Pons (tissue), 1 donor: ENCODE measurements around the gene SHISA9.
"Not testable (repeated sequence)": the region's sequence is repeated elsewhere in the genome, so short reads cannot be mapped to it uniquely, and the experiment has no call there.

Experiments
- DNase-seq: peaks from one replicate; pipeline ENCODE4 v3.0.0-alpha.2; 2016; ENCODE audit warnings: low spot score

SHISA9 gene

DNA sequence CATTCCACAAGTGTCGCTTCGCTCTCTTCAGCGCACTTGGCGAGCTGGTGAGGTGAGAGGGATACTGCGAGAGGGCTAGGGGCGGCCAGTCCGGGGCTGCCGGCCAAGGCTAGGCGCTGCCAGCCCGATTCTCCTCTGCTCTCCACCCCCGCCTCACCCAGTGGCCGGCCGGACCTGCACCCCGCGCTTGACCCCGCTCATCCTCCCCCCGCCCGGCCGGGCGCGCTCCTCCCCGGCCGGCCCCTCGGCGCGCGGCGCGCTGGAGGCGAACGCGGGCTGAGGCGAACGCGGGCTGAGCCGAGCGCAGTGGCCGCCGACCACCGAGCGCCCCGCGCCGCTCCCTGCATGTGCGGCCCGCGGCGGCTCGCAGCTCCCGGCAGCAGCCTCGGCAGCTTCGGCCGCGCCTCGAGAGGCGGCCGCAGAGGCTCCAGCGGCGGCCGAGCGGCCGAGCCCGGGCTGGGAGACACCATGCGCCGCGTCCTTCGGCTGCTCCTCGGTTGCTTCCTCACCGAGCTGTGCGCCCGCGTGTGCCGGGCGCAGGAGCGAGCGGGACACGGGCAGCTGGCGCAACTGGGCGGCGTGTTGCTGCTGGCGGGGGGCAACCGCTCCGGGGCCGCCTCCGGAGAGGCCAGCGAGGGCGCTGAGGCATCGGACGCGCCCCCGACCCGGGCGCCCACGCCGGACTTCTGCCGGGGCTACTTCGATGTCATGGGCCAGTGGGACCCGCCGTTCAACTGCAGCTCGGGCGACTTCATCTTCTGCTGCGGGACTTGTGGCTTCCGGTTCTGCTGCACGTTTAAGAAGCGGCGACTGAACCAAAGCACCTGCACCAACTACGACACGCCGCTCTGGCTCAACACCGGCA lies at the start of gene SHISA9:
SHISA9 (plus strand) TSS at position 2 of the 865 bp plus-strand sequence.
- no peak for DNase-seq

DNA sequence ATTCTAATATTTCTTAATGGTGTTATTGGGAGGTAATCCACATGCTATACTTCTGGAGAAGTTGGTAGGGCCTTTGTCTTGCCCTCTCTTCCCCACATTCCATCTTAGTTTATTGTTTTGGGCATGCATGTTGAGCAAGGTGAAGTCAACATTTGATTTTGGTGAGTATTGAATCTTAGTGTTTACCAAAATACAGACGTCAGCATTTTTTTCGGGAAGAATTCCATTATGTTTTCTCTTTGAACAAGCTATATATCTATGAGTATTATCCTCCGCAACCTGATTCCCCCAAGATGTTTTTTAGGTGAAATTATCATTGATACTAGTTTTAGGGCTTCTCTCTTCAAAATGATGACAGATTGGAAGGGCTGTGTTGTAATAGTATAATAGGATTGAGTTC lies 47.4 kb upstream of the SHISA9 start:
- no peak for DNase-seq

GRCh38 chr16:12857435-12857834 lies 44.0 kb upstream of the SHISA9 start:
- not testable (repeated sequence) for DNase-seq

DNA sequence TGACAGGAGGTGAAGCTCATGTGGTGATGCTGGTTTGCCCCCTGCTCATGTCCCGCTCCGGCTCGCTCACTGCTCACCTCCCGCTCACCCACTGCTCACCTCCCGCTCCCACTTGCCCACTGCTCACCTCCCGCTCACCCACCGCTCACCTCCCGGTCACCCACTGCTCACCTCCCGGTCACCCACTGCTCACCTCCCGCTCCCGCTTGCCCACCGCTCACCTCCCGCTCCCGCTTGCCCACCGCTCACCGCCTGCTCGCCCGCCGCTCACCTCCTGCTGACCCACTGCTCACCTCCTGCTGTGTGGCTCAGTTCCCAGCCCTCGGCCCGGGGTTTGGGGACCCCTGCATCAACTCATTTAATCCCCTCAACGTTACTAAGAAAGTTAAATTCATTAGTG lies 39.1 kb upstream of the SHISA9 start:
- DNase-seq, result no peak

DNA sequence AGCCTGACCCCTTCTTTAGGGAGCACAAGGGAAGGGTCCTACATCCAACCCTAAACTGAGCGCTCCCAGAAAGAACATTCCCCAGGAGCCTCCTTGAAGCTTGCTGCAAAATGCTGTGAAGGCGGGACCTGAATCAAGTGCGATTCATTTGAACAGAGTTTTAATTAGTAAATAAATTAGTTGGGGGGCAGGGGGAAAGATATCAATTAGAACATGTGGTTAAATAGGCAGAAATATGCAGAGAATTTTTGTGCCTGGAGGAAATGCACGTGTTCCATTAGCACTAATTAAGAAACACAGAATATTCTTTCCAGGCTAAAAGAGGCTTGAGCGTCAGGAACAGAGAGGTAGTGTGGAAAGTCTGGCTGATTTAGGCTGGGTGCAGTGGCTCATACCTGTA lies 38.5 kb upstream of the SHISA9 start:
- no peak for DNase-seq

GRCh38 chr16:12866981-12867551 lies 34.3 kb upstream of the SHISA9 start:
- no peak for DNase-seq

DNA sequence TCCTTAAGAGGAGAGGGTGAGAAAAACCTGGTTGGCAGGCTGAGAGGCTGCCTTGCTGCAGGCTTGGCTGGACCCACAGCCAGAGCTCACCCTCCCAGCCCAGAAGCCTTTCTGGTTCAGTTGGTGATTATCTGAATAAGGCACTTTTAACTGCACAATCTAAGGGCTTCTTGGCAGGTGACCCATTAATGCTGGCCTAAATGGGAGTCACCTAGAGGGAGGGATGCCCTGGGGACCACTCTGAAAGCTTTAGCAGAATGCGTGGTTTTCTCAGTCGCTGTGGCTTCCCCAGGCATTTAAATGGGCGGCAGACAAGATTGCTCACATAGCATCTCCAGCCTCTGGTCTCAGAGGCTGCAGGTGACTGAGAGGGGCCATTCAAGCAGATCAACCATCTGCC lies 33.2 kb upstream of the SHISA9 start:
- DNase-seq, result no peak

- no peak for DNase-seq
Measured at GRCh38 chr16:12868788-12869187, 32.6 kb upstream of the SHISA9 start.

- DNase-seq, result no peak
Measured at GRCh38 chr16:12869698-12870427, 31.5 kb upstream of the SHISA9 start.

- DNase-seq, result no peak
Measured at GRCh38 chr16:12871784-12872183, 29.6 kb upstream of the SHISA9 start.

DNA sequence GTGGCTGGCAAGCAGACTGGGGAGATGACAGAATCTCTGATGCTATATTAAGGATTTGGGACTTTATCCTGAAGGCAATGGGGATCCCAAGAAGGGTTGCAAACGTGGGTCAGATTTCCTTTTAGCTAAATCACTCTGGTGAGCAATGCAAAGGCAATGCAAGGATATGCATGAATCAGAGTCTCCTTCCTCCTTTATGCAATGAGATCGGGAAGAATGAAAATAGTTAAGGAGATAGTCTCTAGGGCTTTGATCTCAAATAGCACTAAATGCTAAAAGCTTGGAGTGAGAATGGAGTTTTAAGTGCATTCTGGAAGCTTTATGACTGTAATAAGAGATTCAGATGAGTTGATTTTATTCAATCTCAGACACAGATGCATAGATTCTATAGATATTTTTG lies 27.2 kb upstream of the SHISA9 start:
- no peak for DNase-seq

GRCh38 chr16:12876778-12877177 lies 24.6 kb upstream of the SHISA9 start:
- no peak for DNase-seq

- DNase-seq, result no peak
Measured at GRCh38 chr16:12878973-12879372, 22.4 kb upstream of the SHISA9 start.

DNA sequence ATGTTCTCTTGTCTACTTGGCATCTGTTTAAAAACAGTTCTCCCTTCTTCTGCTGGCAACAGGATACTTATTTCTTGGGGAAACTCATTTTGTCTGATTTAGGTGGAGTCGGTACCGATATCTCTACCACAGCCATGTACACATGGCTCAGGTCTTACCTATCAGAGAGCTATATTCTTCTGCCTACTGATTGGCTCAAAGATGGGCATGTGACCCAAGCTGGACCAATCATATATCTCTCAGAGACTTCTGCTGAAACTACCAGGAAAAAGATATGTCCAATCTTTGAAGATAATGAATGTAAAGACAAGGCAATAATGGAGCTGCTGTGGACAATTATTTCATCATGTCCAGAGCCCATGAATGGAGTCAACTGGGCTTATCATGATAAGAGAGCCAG lies 21.6 kb upstream of the SHISA9 start:
- no peak for DNase-seq

- DNase-seq, result no peak
Measured at GRCh38 chr16:12881182-12881581, 20.2 kb upstream of the SHISA9 start.

DNA sequence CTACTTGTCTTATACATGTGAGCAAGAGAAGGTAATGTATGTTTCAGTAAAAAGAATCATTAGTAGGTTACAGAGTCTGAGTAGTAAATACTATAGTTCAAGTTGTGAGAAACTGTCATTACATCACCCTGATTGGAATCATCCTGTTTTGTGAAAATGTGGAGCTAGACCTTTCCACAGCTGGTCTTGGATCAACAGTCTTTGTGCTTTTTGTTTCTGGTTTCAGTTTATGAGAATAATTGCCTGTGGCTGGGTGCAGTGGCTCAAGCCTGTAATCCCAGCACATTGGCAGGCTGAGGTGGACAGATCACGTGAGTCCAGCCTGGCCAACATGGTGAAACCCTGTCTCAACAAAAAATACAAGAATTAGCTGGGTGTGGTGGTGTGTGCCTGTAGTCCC lies 19.7 kb upstream of the SHISA9 start:
- DNase-seq, result no peak

- DNase-seq, result no peak
Measured at GRCh38 chr16:12885742-12886141, 15.7 kb upstream of the SHISA9 start.

GRCh38 chr16:12891836-12892235 lies 9.6 kb upstream of the SHISA9 start:
- no peak for DNase-seq

GRCh38 chr16:12893050-12893750 lies 8.2 kb upstream of the SHISA9 start:
- DNase-seq, result no peak

DNA sequence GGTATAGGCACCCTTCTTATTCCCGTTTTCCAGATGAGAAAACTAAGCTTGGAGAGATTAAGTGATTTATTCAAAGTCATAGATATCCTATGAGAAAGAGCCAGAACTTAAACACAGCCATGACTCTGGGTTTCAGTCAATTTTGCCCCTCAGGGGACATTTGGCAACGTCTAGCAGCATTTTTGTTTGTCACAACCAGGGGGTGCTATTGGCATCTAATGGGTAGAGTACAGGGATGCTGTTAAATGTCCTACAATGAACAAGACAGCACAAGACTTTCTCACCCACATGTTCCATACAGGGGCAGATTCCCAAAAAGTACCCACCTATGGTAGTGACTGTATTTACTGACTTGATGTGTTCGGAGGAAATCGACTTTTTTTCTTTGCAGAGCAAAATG lies 4.8 kb upstream of the SHISA9 start:
- no peak for DNase-seq

- no peak for DNase-seq
Measured at GRCh38 chr16:12898551-12898950, 2.8 kb upstream of the SHISA9 start.

GRCh38 chr16:12899529-12900143 lies 1.8 kb upstream of the SHISA9 start:
- DNase-seq, result no peak
